ENCODE data around the gene CFAP100. TPM values are rescaled to one million over a fixed set of nuclear protein-coding genes. Genes with fewer than 3 reads are reported as not detected.
A peak's percentile ranks its signal among the peaks of the same experiment; 100 is the strongest.

CFAP100 gene
- total RNA-seq, 5 donors from 2014 or later (not counting 1 experiment from before 2014, with no cell fraction given) = not detected

- ChIA-PET POLR2A (no interaction called here), CTCF (no interaction called here)
- H3K4me1 Mint-ChIP-seq = peaks cover 9 to 17% (median 11%) of the 10 kb centered on the region in 3 donors
- Histone ChIP-seq H3K4me3 (ENCODE audit: control insufficient read depth in 1 of 2, extremely low read depth in 1 of 2, low read length in 1 of 2) (no peak overlapping the region), H3K27ac (ENCODE audit: low read length) (no peak overlapping the region), H3K9me3 (no peaks in the 10 kb centered on the region), H3K27me3 (replicated peaks in 1 of 2; ENCODE audit: control insufficient read depth in 2 of 2, extremely low read depth in 1 of 2, insufficient read depth in 2 of 2, low read length in 1 of 2) (no peaks in the 10 kb centered on the region), H3K36me3 (ENCODE audit: control insufficient read depth in 2 of 2, extremely low read depth in 1 of 2, insufficient read depth in 1 of 2, low read length in 1 of 2) (peaks cover 15 to 75% of the 10 kb centered on the region in 2 donors), H3K4me1 (ENCODE audit: control insufficient read depth in 1 of 2, extremely low read depth in 1 of 2, insufficient read depth in 2 of 2, low read length in 2 of 2) (no peaks in the 10 kb centered on the region)
- no peaks in the 10 kb centered on the region for H3K27me3 Mint-ChIP-seq
- 90% methylated on average over 2 of the region's 6 CpGs for WGBS (ENCODE audit: insufficient coverage)
- no peak overlapping the region for H3K4me3 Mint-ChIP-seq
- DNase-seq = no peak
- H3K9me3 Mint-ChIP-seq = no peaks in the 10 kb centered on the region
- no peak for ATAC-seq (replicated peaks in 1 of 4)
- H3K27ac Mint-ChIP-seq = no peak overlapping the region
- peaks cover 55% of the 10 kb centered on the region for H3K36me3 Mint-ChIP-seq
Observed at GRCh38 chr3:126454437-126455198, 59.9 kb downstream of the CFAP100 start.

- Mint-ChIP-seq H3K4me1 (peaks cover 6 to 20% (median 12%) of the 10 kb centered on the region in 3 donors), H3K4me3 (no peak overlapping the region), H3K27ac (no peak overlapping the region), H3K9me3 (no peaks in the 10 kb centered on the region), H3K27me3 (no peaks in the 10 kb centered on the region), H3K36me3 (peaks cover 57% of the 10 kb centered on the region)
- peaks cover 15 to 75% of the 10 kb centered on the region in 2 donors for H3K36me3 ChIP-seq (ENCODE audit: control insufficient read depth in 2 of 2, extremely low read depth in 1 of 2, insufficient read depth in 1 of 2, low read length in 1 of 2)
- no peaks in the 10 kb centered on the region for H3K27me3 ChIP-seq (replicated peaks in 1 of 2; ENCODE audit: control insufficient read depth in 2 of 2, extremely low read depth in 1 of 2, insufficient read depth in 2 of 2, low read length in 1 of 2)
- POLR2A ChIA-PET = no interaction called here
- no peak for DNase-seq
- H3K9me3 ChIP-seq = no peaks in the 10 kb centered on the region
- no peaks in the 10 kb centered on the region for H3K4me1 ChIP-seq (ENCODE audit: control insufficient read depth in 1 of 2, extremely low read depth in 1 of 2, insufficient read depth in 2 of 2, low read length in 2 of 2)
- CTCF ChIA-PET = no interaction called here
- no peak overlapping the region for H3K4me3 ChIP-seq (ENCODE audit: control insufficient read depth in 1 of 2, extremely low read depth in 1 of 2, low read length in 1 of 2)
- WGBS (ENCODE audit: insufficient coverage) = 50% methylated on average over 2 of the region's 4 CpGs
- peak in 1 of 4 experiments; percentile 18 for ATAC-seq (replicated peaks in 1 of 4)
- no peak overlapping the region for H3K27ac ChIP-seq (ENCODE audit: low read length)
Observed at GRCh38 chr3:126456211-126456610, 61.5 kb downstream of the CFAP100 start.

GRCh38 chr3:126456766-126457388 lies 62.2 kb downstream of the CFAP100 start:
- H3K36me3 Mint-ChIP-seq = peaks cover 57% of the 10 kb centered on the region
- Histone ChIP-seq H3K4me3 (ENCODE audit: control insufficient read depth in 1 of 2, extremely low read depth in 1 of 2, low read length in 1 of 2) (no peak overlapping the region), H3K4me1 (ENCODE audit: control insufficient read depth in 1 of 2, extremely low read depth in 1 of 2, insufficient read depth in 2 of 2, low read length in 2 of 2) (no peaks in the 10 kb centered on the region), H3K36me3 (ENCODE audit: control insufficient read depth in 2 of 2, extremely low read depth in 1 of 2, insufficient read depth in 1 of 2, low read length in 1 of 2) (peaks cover 20 to 75% of the 10 kb centered on the region in 2 donors), H3K27ac (ENCODE audit: low read length) (no peak overlapping the region), H3K9me3 (no peaks in the 10 kb centered on the region), H3K27me3 (replicated peaks in 1 of 2; ENCODE audit: control insufficient read depth in 2 of 2, extremely low read depth in 1 of 2, insufficient read depth in 2 of 2, low read length in 1 of 2) (no peaks in the 10 kb centered on the region)
- WGBS (ENCODE audit: insufficient coverage) = 87% methylated on average over 9 of the region's 12 CpGs
- no peak for ATAC-seq (replicated peaks in 1 of 4)
- H3K9me3 Mint-ChIP-seq = no peaks in the 10 kb centered on the region
- H3K4me3 Mint-ChIP-seq = no peak overlapping the region
- ChIA-PET CTCF (no interaction called here), POLR2A (no interaction called here)
- no peak overlapping the region for H3K27ac Mint-ChIP-seq
- peak in 1 of 35 experiments; percentile 22 for DNase-seq
- H3K4me1 Mint-ChIP-seq = peaks cover under 1 to 20% (median 12%) of the 10 kb centered on the region in 3 donors
- H3K27me3 Mint-ChIP-seq = no peaks in the 10 kb centered on the region

- H3K4me1 ChIP-seq (ENCODE audit: control insufficient read depth in 1 of 2, extremely low read depth in 1 of 2, insufficient read depth in 2 of 2, low read length in 2 of 2) = no peaks in the 10 kb centered on the region
- ChIA-PET POLR2A (interaction anchor here in 1 of 2 donors (0.6 kb wide), 1 partner anchor 247 kb away, joined by 3 read pairs; no protein-coding TSS in a partner anchor), CTCF (no interaction called here)
- peaks cover 52% of the 10 kb centered on the region for H3K36me3 Mint-ChIP-seq
- no peaks in the 10 kb centered on the region for H3K27me3 ChIP-seq (replicated peaks in 1 of 2; ENCODE audit: control insufficient read depth in 2 of 2, extremely low read depth in 1 of 2, insufficient read depth in 2 of 2, low read length in 1 of 2)
- DNase-seq (no peak), ATAC-seq (replicated peaks in 1 of 4) (no peak)
- peaks cover 3 to 20% (median 12%) of the 10 kb centered on the region in 3 donors for H3K4me1 Mint-ChIP-seq
- no peaks in the 10 kb centered on the region for H3K9me3 Mint-ChIP-seq
- 95% methylated on average over 6 of the region's 7 CpGs for WGBS (ENCODE audit: insufficient coverage)
- H3K27ac Mint-ChIP-seq = no peak overlapping the region
- H3K4me3 Mint-ChIP-seq = no peak overlapping the region
- H3K27ac ChIP-seq (ENCODE audit: low read length) = no peak overlapping the region
- peaks cover 24 to 87% of the 10 kb centered on the region in 2 donors for H3K36me3 ChIP-seq (ENCODE audit: control insufficient read depth in 2 of 2, extremely low read depth in 1 of 2, insufficient read depth in 1 of 2, low read length in 1 of 2)
- no peak overlapping the region for H3K4me3 ChIP-seq (ENCODE audit: control insufficient read depth in 1 of 2, extremely low read depth in 1 of 2, low read length in 1 of 2)
- no peaks in the 10 kb centered on the region for H3K9me3 ChIP-seq
- H3K27me3 Mint-ChIP-seq = no peaks in the 10 kb centered on the region
Observed at GRCh38 chr3:126459111-126459762, 64.5 kb downstream of the CFAP100 start.

GRCh38 chr3:126459763-126460127 lies 65.0 kb downstream of the CFAP100 start:
- ChIA-PET POLR2A (interaction anchor here in 1 of 2 donors (0.6 kb wide), 1 partner anchor 247 kb away, joined by 3 read pairs; no protein-coding TSS in a partner anchor), CTCF (interaction anchor here in 1 of 2 donors (0.5 kb wide), 1 partner anchor 1124 kb away, joined by 3 read pairs; no protein-coding TSS in a partner anchor)
- no peaks in the 10 kb centered on the region for H3K27me3 Mint-ChIP-seq
- Histone ChIP-seq H3K36me3 (ENCODE audit: control insufficient read depth in 2 of 2, extremely low read depth in 1 of 2, insufficient read depth in 1 of 2, low read length in 1 of 2) (peaks cover 23 to 88% of the 10 kb centered on the region in 2 donors), H3K9me3 (no peaks in the 10 kb centered on the region), H3K27ac (ENCODE audit: low read length) (no peak overlapping the region), H3K4me3 (ENCODE audit: control insufficient read depth in 1 of 2, extremely low read depth in 1 of 2, low read length in 1 of 2) (no peak overlapping the region), H3K4me1 (ENCODE audit: control insufficient read depth in 1 of 2, extremely low read depth in 1 of 2, insufficient read depth in 2 of 2, low read length in 2 of 2) (no peaks in the 10 kb centered on the region), H3K27me3 (replicated peaks in 1 of 2; ENCODE audit: control insufficient read depth in 2 of 2, extremely low read depth in 1 of 2, insufficient read depth in 2 of 2, low read length in 1 of 2) (no peaks in the 10 kb centered on the region)
- no peak overlapping the region for H3K27ac Mint-ChIP-seq
- H3K36me3 Mint-ChIP-seq = peaks cover 51% of the 10 kb centered on the region
- no peak for ATAC-seq (replicated peaks in 1 of 4)
- H3K9me3 Mint-ChIP-seq = no peaks in the 10 kb centered on the region
- no peak overlapping the region for H3K4me3 Mint-ChIP-seq
- peaks cover 6 to 23% (median 16%) of the 10 kb centered on the region in 3 donors for H3K4me1 Mint-ChIP-seq
- WGBS (ENCODE audit: insufficient coverage) = 90% methylated on average over 9 of the region's 9 CpGs
- DNase-seq = no peak

GRCh38 chr3:126460381-126460780 lies 65.7 kb downstream of the CFAP100 start:
- ChIA-PET POLR2A (no interaction called here), CTCF (interaction anchor here in 1 of 2 donors (0.5 kb wide), 1 partner anchor 1123 kb away, joined by 3 read pairs; no protein-coding TSS in a partner anchor)
- no peaks in the 10 kb centered on the region for H3K27me3 Mint-ChIP-seq
- H3K27ac Mint-ChIP-seq = no peak overlapping the region
- no peaks in the 10 kb centered on the region for H3K27me3 ChIP-seq (replicated peaks in 1 of 2; ENCODE audit: control insufficient read depth in 2 of 2, extremely low read depth in 1 of 2, insufficient read depth in 2 of 2, low read length in 1 of 2)
- H3K9me3 ChIP-seq = no peaks in the 10 kb centered on the region
- peaks cover 23 to 88% of the 10 kb centered on the region in 2 donors for H3K36me3 ChIP-seq (ENCODE audit: control insufficient read depth in 2 of 2, extremely low read depth in 1 of 2, insufficient read depth in 1 of 2, low read length in 1 of 2)
- WGBS (ENCODE audit: insufficient coverage) = 83% methylated on average over 6 of the region's 7 CpGs
- H3K9me3 Mint-ChIP-seq = no peaks in the 10 kb centered on the region
- peaks cover 50% of the 10 kb centered on the region for H3K36me3 Mint-ChIP-seq
- peak in 1 of 35 experiments; percentile 19 for DNase-seq
- H3K4me3 Mint-ChIP-seq = no peak overlapping the region
- no peak overlapping the region for H3K27ac ChIP-seq (ENCODE audit: low read length)
- peaks cover 6 to 20% (median 16%) of the 10 kb centered on the region in 3 donors for H3K4me1 Mint-ChIP-seq
- ATAC-seq (replicated peaks in 1 of 4) = no peak
- no peak overlapping the region for H3K4me3 ChIP-seq (ENCODE audit: control insufficient read depth in 1 of 2, extremely low read depth in 1 of 2, low read length in 1 of 2)
- H3K4me1 ChIP-seq (ENCODE audit: control insufficient read depth in 1 of 2, extremely low read depth in 1 of 2, insufficient read depth in 2 of 2, low read length in 2 of 2) = peaks cover 0 to 3% of the 10 kb centered on the region in 2 experiments
